Type B pancreatic cell (in vitro differentiated cells): ENCODE results near the gene FNDC5. TPM values are rescaled to one million over a fixed set of nuclear protein-coding genes. Genes with fewer than 3 reads are reported as not detected.

ENCODE experiments used
- DNase-seq: peaks from one replicate; pipeline ENCODE4 v3.0.0; 2021; ENCODE audit warnings: mixed read lengths; ENCODE audit not compliant: unreplicated experiment; ENCODE audit errors: extremely low spot score
- H3K27ac Mint-ChIP-seq: 2 replicates; pipeline ENCODE4 v1.8.0; 2021; ENCODE audit warnings: mild to moderate bottlenecking, mixed read lengths
- H3K27me3 Mint-ChIP-seq: 2 replicates; pipeline ENCODE4 v1.8.0; 2021; ENCODE audit warnings: mixed read lengths
- H3K36me3 Mint-ChIP-seq: 2 replicates; pipeline ENCODE4 v1.8.0; 2021; ENCODE audit warnings: mixed read lengths
- H3K4me1 Mint-ChIP-seq: one replicate; pipeline ENCODE4 v1.8.0; 2021; ENCODE audit warnings: mixed read lengths; ENCODE audit not compliant: unreplicated experiment
- H3K4me3 Mint-ChIP-seq: 2 replicates; pipeline ENCODE4 v1.8.0; 2021; ENCODE audit warnings: mild to moderate bottlenecking, mixed read lengths
- H3K9me3 Mint-ChIP-seq: 2 replicates; pipeline ENCODE4 v1.8.0; 2021; ENCODE audit warnings: mixed read lengths
- total RNA-seq: library from RNA; stranded (reverse); gene quantifications from 2 replicates; pipeline ENCODE4 v1.2.1, GENCODE V29; 2021; ENCODE audit warnings: low replicate concordance
- TF ChIP-seq, protein P1 (sequence below): fragments of 200-600 bp; sonication (generic); conservative IDR thresholded peaks from 2 replicates; pipeline ENCODE4 v1.5.0; 2021; ENCODE audit warnings: antibody characterized with exemption, mild to moderate bottlenecking

FNDC5 gene
- total RNA-seq, 1 donor from 2014 or later, result 49.9 TPM

GRCh38 chr1:32878637-32879041 lies 7.9 kb upstream of the FNDC5 start:
- H3K27ac Mint-ChIP-seq, result no peak overlapping the region
- DNase-seq, result no peak
- H3K4me3 Mint-ChIP-seq, result no peak overlapping the region
- no peaks in the 10 kb centered on the region for H3K9me3 Mint-ChIP-seq
- H3K27me3 Mint-ChIP-seq, result peaks cover 13% of the 10 kb centered on the region
- TF ChIP-seq, protein P1, sequence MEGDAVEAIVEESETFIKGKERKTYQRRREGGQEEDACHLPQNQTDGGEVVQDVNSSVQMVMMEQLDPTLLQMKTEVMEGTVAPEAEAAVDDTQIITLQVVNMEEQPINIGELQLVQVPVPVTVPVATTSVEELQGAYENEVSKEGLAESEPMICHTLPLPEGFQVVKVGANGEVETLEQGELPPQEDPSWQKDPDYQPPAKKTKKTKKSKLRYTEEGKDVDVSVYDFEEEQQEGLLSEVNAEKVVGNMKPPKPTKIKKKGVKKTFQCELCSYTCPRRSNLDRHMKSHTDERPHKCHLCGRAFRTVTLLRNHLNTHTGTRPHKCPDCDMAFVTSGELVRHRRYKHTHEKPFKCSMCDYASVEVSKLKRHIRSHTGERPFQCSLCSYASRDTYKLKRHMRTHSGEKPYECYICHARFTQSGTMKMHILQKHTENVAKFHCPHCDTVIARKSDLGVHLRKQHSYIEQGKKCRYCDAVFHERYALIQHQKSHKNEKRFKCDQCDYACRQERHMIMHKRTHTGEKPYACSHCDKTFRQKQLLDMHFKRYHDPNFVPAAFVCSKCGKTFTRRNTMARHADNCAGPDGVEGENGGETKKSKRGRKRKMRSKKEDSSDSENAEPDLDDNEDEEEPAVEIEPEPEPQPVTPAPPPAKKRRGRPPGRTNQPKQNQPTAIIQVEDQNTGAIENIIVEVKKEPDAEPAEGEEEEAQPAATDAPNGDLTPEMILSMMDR, result no peak
- H3K4me1 Mint-ChIP-seq, result peaks cover 16% of the 10 kb centered on the region
- no peaks in the 10 kb centered on the region for H3K36me3 Mint-ChIP-seq

- peaks cover 16% of the 10 kb centered on the region for H3K4me1 Mint-ChIP-seq
- TF ChIP-seq, protein P1, result no peak
- H3K27ac Mint-ChIP-seq, result no peak overlapping the region
- H3K9me3 Mint-ChIP-seq, result no peaks in the 10 kb centered on the region
- peaks cover 9% of the 10 kb centered on the region for H3K27me3 Mint-ChIP-seq
- no peak overlapping the region for H3K4me3 Mint-ChIP-seq
- no peaks in the 10 kb centered on the region for H3K36me3 Mint-ChIP-seq
- DNase-seq, result no peak
These were observed 7.5 kb upstream of the FNDC5 start for GRCh38 chr1:32878183-32878582.

- no peak for DNase-seq
- H3K27me3 Mint-ChIP-seq, result peaks cover 13% of the 10 kb centered on the region
These were observed 6.7 kb upstream of the FNDC5 start for GRCh38 chr1:32877211-32878110.

DNA sequence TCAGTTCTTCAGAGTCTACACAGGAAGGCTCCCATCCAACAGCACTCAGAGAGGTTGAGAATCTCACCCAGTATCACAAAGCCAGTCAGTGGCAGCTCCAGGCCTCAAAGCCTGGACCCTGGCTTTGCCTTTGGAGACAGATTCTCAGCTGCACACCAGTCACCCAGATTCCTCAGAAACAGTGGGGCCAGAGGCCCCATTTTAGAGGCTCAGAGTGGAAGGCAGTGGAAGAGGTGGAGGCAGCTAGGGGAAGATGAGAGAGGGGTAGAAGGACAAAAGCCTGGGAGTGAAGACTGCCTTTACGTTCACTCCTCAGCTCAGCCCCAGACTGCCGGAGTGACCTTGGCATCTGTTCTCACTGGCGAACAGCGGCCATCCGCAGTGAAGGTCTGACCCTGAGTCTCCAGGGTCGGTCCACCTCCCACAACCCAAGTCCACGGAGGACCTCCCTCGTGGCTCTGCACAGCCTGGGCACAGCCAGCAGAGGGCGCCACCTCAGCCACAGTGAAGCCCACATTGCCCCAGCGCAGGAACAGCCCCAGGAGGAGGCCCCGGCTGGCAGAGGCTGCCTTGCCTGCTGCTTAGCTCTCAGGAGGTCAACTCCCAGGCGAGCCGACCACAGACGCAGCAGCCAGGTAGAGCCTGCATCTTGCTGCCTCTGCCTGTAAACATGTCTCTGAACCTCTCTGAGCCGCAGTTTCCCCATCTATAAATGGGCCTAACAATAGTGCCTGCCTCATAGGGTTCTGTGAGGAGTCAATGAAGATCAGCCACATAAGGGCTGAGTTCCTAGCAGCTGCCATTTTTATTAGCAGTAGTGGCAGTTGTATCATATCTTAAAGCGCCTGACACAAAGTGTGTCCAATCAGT lies 5.9 kb upstream of the FNDC5 start:
- no peaks in the 10 kb centered on the region for H3K36me3 Mint-ChIP-seq
- H3K9me3 Mint-ChIP-seq, result no peaks in the 10 kb centered on the region
- no peak overlapping the region for H3K4me3 Mint-ChIP-seq
- H3K27ac Mint-ChIP-seq, result no peak overlapping the region
- TF ChIP-seq, protein P1, result peak; percentile 82
- H3K4me1 Mint-ChIP-seq, result peaks cover 26% of the 10 kb centered on the region
- no peak for DNase-seq
- peaks cover 18% of the 10 kb centered on the region for H3K27me3 Mint-ChIP-seq

More at GRCh38 chr1:32877211-32878110, 6.7 kb upstream of the FNDC5 start:
- H3K4me1 Mint-ChIP-seq, result peaks cover 21% of the 10 kb centered on the region
- no peaks in the 10 kb centered on the region for H3K9me3 Mint-ChIP-seq
- no peak overlapping the region for H3K27ac Mint-ChIP-seq
- TF ChIP-seq, protein P1, result no peak
- no peaks in the 10 kb centered on the region for H3K36me3 Mint-ChIP-seq
- H3K4me3 Mint-ChIP-seq, result no peak overlapping the region

- no peak for DNase-seq
- peak overlapping the region; percentile 14 for H3K4me3 Mint-ChIP-seq
- peak overlapping the region; percentile 22 for H3K27ac Mint-ChIP-seq
- H3K4me1 Mint-ChIP-seq, result peaks cover 31% of the 10 kb centered on the region
- peaks cover 24% of the 10 kb centered on the region for H3K27me3 Mint-ChIP-seq
- H3K9me3 Mint-ChIP-seq, result no peaks in the 10 kb centered on the region
- TF ChIP-seq, protein P1, result no peak
- no peaks in the 10 kb centered on the region for H3K36me3 Mint-ChIP-seq
These were observed 4.4 kb upstream of the FNDC5 start for GRCh38 chr1:32874860-32875752.
